HG03039 (cell line): ENCODE measurements around the gene SNTB2.

Source experiments
- ATAC-seq: cut with Tn5 transposase; IDR thresholded peaks from one replicate; pipeline ENCODE4 v1.9.1; 2021; ENCODE audit warnings: mild to moderate bottlenecking, moderate library complexity; ENCODE audit not compliant: unreplicated experiment

SNTB2 gene

DNA sequence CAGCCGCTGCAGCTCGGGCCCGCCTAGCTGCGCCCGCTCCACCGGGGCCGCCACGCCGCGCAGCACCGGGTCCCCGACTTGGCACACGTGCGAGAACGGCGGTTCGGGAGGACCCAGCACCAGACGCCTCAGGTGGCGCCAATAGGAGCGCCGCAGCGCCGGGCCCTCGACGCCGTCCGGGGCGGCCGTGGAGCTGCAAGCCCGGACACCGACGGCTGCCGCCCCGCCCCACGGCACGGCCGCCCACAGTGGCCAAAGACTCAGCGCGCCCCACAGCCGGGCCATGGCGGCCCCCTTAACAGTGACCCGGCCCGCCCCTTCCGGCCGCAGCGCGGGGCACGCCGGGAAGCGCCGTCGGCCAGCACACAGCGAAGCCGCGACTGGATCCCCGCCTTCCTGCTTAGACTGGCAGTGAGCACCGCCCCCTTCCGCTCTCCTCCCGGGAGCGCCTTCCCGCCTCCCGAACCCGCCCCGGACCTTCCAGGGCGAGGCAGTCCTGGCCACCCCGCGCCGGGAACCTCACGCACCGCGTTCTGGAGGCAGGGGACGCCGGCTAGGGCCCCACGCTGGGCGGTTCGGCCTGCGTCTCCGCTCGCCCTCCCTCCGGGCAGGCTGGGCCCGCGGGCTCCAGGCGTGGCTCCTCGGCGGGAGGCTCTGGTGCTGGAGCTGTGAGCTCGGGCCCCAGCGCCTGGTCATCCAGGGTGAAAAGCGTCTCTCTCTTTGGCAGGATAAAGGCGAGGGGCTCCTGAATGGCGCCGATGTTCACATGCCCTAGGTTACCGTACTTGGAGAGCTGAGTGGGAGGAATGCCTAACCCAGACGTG is 143.5 kb downstream of the SNTB2 start, which contains the start of gene PDF:
PDF (minus strand) TSS at position 303 of the 824 bp plus-strand sequence; CDS start at position 285, 18 bp downstream.
- peak; percentile 89 for ATAC-seq

DNA sequence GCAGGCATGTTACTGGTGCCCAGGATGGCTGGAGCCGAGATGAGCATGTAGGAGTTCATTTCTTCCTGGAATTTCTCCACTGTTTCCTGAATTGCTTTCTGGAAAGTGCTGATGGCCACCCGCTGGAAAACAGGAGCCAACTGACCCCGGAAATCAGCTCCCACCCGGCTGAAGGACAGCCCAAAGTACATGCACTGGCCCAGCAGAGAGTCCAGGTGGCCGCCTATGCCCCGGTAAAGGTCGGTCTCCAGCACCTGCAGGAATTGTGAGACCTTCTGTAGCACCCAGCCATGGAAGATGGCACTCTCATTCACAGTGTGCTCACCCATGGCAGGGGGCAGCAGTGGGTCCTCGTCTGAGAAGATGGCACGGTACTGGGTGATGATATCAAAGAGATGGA is 147.7 kb downstream of the SNTB2 start:
- no peak for ATAC-seq

DNA sequence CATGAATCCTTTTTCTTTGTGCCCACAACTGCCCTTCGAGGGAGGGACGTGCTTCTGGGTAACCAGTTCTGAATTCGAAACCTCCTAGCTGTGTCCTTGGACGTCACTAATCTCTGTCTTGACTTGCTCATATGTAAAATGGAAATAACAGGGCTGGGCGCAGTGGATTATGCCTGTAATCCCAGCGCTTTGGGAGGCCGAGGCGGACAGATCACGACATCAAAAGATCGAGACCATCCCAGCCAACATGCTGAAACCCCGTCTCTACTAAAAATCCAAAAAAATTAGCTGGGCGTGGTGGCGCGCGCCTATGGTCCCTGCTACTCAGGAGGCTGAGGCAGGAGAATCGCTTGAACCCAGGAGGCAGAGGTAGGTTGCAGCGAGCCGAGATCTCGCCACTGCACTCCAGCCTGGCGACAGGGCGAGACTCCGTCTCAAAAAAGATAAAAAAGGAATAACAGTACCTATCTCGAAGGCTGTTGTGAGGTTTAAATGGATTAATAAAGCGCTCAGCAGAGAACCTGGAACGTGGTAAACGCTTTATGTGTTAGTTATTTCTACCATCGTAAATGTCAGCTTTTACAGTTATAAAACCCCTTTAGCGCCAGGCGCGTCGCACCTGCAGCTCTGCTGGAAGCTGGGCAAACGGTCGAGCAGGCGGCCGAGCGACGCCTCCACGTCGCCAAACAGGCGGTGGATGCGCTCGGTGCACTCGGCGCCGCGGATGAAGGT is 151.8 kb downstream of the SNTB2 start:
- no peak for ATAC-seq

DNA sequence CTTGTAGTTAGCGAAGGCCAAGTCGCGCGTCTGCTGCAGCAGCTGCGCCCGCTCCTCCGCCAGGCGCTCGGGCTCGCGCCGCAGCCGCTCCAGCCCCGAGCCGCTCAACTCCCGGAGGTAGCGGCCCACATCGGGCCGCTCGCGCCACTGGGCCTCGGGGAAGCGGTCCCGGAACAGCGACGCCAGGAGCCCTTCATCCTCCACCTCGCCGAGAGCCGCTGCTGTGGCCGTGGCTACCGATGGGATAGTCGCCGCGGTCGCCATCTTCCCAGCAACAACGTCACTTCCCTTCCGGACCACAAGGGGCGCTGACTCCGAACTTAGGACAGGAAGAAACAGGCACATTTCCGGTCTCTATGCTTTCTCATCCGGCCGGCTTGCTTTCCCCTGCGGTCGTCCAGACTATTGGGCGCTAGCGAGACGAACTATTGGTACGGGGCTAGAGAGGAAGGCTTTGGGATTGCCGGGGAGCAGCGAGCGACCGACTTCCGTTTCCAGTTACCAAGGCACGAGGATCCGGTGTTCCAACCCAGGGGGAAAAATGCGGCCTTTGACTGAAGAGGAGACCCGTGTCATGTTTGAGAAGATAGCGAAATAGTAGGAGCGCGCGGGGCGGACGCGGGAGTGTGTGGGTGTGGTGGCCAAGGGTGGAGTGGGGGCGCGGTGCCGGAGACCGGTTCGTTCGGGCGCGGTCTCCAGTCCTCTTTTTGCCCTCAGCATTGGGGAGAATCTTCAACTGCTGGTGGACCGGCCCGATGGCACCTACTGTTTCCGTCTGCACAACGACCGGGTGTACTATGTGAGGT is 152.5 kb downstream of the SNTB2 start, which contains the start of the genes COG8 and NIP7:
COG8 (minus strand) TSS at position 276 of the 806 bp plus-strand sequence; CDS start at position 264, 12 bp downstream.
NIP7 (plus strand) TSS at position 484 of the 806 bp plus-strand sequence; CDS start at position 542, 58 bp downstream.
- peak; percentile 79 for ATAC-seq

DNA sequence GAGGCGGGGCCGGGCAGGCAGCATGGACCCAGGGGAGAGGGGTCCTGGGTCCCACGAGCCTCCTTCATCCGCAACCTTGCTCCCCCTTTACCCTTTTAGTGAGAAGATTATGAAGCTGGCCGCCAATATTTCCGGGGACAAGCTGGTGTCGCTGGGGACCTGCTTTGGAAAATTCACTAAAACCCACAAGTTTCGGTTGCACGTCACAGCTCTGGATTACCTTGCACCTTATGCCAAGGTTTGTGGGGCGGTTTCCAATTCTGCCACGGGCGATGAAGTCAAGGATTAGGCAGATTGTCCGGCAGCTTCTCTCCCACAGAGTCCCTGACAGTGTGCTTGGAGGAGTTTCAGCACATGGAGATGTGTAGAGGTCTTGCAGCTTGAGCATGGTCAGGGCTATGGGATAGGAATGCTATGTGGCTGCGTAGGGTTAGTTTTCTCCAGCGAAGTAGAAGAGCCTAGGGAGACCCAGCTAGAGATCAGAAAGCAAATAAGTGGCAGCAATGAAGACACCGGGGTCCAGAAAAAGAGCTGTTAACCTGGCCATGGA is 153.2 kb downstream of the SNTB2 start:
- no peak for ATAC-seq

DNA sequence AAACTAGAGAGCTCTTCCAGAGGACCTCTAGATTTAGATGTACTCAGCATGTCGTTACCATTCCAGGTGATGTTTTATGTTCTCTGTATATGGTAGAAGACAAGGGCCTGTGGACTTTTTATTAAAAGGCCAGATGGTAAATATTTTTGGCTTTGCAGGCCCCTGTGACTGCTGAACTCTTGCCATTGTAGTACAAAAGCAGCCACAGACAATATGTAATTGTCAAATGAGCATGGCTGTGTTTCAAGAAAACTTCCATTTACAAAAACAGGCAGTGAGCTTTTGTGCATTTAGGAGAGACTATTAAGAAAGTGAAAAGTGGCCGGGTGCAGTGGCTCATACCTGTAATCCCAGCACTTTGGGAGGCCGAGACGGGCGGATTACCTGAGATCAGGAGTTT is 157.2 kb downstream of the SNTB2 start:
- no peak for ATAC-seq

DNA sequence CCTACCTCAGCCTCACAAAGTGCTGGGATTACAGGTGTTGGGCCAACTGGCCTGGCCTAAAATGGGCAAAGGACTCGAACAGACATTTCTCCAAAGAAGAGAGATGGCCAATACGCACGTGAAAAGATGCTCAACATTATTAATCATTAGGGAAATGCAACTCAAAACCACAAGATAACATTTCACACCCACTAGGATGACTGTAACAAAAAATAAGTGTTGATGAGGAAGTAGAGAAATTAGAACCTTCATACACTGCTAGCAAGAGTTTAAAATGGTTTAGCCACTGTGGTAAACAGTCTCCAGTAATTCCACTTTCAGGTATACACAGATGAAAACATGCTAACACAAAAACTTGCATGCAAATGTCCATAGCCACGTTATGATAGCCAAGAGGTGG is 159.0 kb downstream of the SNTB2 start:
- no peak for ATAC-seq

DNA sequence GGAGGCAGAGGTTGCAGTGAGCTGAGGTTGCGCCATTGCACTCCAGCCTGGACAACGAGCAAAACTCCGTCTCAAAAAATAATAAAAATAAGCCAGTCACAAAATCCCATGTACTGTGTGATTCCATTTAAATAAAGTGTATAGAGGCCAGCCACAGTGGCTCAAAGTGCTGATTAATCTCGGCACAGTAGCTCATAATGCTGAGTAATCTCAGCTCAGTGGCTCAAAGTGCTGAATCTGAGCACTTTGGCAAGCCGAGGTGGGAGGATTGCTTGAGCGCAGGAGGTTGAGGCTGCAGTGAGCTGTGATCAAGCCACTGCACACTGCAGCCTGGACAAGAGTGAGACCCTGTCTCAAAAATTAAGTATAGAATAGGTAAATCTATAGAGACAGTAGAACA is 159.7 kb downstream of the SNTB2 start:
- ATAC-seq, result no peak

DNA sequence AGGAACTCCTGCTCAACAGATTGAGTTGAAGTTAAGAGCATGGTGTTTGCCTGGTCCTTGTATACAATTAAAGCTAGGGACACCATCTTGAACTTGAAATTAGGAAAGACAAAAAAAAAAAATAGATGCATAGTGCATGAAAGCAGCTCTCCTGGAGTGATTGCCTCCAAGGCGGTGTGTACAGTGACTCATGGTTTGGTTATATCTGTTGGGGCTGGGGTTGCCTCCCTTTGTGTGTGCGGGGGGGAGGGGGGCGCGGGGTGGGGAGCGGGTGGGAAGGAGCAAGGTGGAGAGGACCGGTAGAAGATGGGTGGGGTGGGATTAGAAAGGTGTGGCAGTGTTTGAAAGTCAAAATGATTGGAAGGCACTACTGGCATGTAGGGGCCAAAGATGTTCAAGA is 161.3 kb downstream of the SNTB2 start:
- ATAC-seq, result no peak

DNA sequence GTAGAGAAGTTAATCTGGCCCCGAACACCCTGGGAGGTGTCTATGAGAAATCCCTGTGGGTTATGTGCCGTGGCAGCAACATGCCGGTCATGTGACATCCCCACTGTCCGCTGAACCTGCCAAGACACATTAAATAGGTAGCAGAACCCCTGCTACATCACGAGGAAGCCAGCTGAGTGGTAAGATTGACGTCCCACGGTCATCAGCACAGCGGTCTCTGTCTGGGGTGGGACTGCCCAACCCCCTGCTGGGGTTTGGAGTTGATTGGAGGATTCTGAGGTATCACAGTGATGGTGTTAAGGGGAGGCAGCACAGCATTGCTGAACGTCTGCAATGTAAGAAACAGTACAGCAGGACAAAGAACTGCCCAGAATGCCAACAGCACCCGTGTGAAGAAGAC is 162.6 kb downstream of the SNTB2 start:
- ATAC-seq, result no peak

DNA sequence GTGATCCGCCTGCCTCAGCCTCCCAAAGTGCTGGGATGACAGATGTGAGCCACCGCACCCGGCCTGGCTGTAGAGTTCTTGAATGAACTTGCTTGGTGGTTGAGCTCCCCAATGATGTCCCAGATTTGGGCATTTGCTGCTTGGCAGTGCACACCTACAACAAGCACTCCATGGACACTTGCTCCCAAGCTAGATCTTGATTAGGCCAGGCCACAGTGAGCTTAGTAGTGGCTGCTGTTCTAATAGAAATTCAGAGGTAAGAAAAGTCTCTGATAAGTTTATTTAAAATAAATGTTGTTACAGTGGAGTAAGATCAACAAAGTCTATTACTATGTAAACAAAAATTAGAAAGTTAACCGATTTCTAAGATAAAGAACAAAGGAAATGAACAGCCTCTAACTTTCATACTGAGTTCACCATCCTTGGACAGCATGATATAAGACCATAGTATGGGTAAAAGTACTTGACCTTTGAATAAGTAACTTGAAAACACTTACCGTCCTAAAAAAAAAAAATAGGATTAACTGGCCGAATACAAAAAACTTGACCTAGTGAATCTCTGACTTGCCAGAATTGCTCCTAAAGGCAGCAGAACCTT is 163.7 kb downstream of the SNTB2 start:
- ATAC-seq, result no peak

DNA sequence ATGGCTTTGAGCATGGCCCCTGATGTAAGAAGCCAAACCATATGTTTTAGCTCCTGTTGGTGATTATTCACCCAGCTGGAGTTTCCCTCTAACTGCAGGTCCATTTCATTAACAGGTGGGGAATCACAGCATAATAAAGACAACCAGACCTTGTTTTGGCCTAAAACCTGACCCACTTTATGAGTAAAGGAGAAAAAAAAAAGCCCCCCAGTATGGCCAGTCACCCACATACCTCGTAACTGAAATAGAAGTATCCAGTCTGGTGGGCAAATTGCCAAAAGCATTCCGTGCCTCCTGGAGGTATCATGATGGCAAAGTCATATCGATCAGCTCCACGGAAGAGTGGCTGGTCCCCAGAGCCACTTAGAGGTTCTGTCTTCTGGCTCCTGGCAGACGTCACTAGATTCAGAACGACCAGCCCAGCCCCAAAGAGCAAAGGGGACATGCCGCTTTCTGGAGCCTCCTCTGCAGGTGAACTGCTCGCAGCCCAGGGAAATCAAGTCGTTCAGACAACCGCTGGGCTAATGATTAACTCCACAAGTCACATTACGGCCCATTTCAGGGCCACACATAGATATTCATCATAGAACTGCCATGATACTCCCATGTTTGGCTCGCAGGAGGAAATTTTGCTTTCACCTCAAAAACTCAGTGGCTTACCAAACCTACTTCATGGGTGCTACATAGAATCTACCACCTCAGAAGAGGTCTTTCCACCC is 164.5 kb downstream of the SNTB2 start, which contains the start of gene TMED6:
TMED6 (minus strand) TSS at position 478 of the 719 bp plus-strand sequence; CDS start at position 445, 33 bp downstream.
- no peak for ATAC-seq
